H1 (cell line): ENCODE data around the gene AP3M1. TPM values are rescaled to one million over a fixed set of nuclear protein-coding genes. Genes with fewer than 3 reads are reported as not detected.

ENCODE experiments used
- CTCF ChIA-PET: fragments of 300-600 bp; sonication (Branson Sonifier 250); formaldehyde crosslinking; loops from one replicate; lab custom pipeline; 2021; ENCODE audit not compliant: partially characterized antibody; lab: Charles Lee
- POLR2A ChIA-PET: fragments of 300-600 bp; sonication (Branson Sonifier 250); formaldehyde crosslinking; loops from one replicate; lab custom pipeline; 2021; ENCODE audit warnings: inconsistent platforms; ENCODE audit not compliant: partially characterized antibody; lab: Charles Lee
- DNase-seq, 2 experiments: peaks; one replicate each; pipeline versions ENCODE4 v3.0.0 to v3.0.0-alpha.2; 2010 to 2022; ENCODE audit warnings: low spot score in 2 of 2, low read depth in 1 of 2, mixed read lengths in 1 of 2
- FAIRE-seq: peaks from 2 replicates; lab custom pipeline; 2011; peaks lifted over from hg19 to GRCh38; lab: Jason Lieb, UNC
- H2AFZ ChIP-seq: 2 replicates; pipeline ENCODE4 v1.8.1; 2012; ENCODE audit warnings: low read length, inconsistent platforms
- H2AK5ac ChIP-seq: 2 replicates; pipeline ENCODE4 v1.6.1; 2013; ENCODE audit warnings: low read depth, low read length
- H2BK120ac ChIP-seq: replicated peaks from 2 replicates; pipeline ENCODE3; 2013; ENCODE audit warnings: low read depth, low read length, inconsistent platforms
- H2BK12ac ChIP-seq: 2 replicates; pipeline ENCODE4 v1.6.1; 2013; ENCODE audit warnings: low read depth, low read length
- H2BK15ac ChIP-seq: 2 replicates; pipeline ENCODE4 v1.6.1; 2013; ENCODE audit warnings: low read length
- H2BK20ac ChIP-seq: 2 replicates; pipeline ENCODE4 v1.6.1; 2013; ENCODE audit warnings: low read length
- H2BK5ac ChIP-seq: 2 replicates; pipeline ENCODE4 v1.6.1; 2013; ENCODE audit warnings: low read depth, low read length
- H3K14ac ChIP-seq: 2 replicates; pipeline ENCODE4 v1.6.1; 2013; ENCODE audit warnings: inconsistent platforms; ENCODE audit not compliant: insufficient read length
- H3K18ac ChIP-seq: 2 replicates; pipeline ENCODE4 v1.6.1; 2013; ENCODE audit warnings: low read length; ENCODE audit errors: extremely low read depth
- H3K23ac ChIP-seq: 2 replicates; pipeline ENCODE4 v1.6.1; 2013; ENCODE audit warnings: inconsistent platforms; ENCODE audit not compliant: insufficient read length
- H3K23me2 ChIP-seq: 2 replicates; pipeline ENCODE4 v1.6.1; 2013; ENCODE audit warnings: low read depth, low read length
- H3K27ac ChIP-seq: 2 replicates; pipeline ENCODE4 v1.6.1; 2011; ENCODE audit warnings: low read depth, low read length, inconsistent platforms
- H3K27me3 ChIP-seq, 4 experiments: replicated peaks in 1 of 4; 1 replicate in 1 of 4; 2 replicates in 3 of 4; pipeline versions ENCODE4 v1.6.1 to v1.8.1; 2011 to 2013; ENCODE audit warnings: low read length in 3 of 4, mild to moderate bottlenecking in 3 of 4, inconsistent platforms in 2 of 4, mixed read lengths in 2 of 4, moderate library complexity in 1 of 4; ENCODE audit not compliant: control insufficient read depth in 3 of 4, insufficient read depth in 3 of 4; ENCODE audit errors: extremely low read depth in 1 of 4
- H3K36me3 ChIP-seq, 4 experiments: 2 replicates each; pipeline versions ENCODE4 v1.6.1 to v1.8.1; 2011 to 2013; ENCODE audit warnings: mild to moderate bottlenecking in 4 of 4, low read length in 3 of 4, moderate library complexity in 2 of 4, control low read depth in 1 of 4, inconsistent platforms in 1 of 4; ENCODE audit not compliant: insufficient read depth in 4 of 4, control insufficient read depth in 2 of 4
- H3K4ac ChIP-seq: replicated peaks from 2 replicates; pipeline ENCODE3; 2013; ENCODE audit warnings: low read length, low read depth, mixed read lengths, inconsistent platforms; ENCODE audit not compliant: insufficient read length
- H3K4me1 ChIP-seq, 4 experiments: replicated peaks in 1 of 4; 1 replicate in 1 of 4; 2 replicates in 3 of 4; pipeline versions ENCODE4 v1.6.1 to v1.8.1; 2011 to 2013; ENCODE audit warnings: low read length in 3 of 4, inconsistent platforms in 2 of 4, mixed read lengths in 1 of 4; ENCODE audit not compliant: insufficient read depth in 4 of 4, control insufficient read depth in 3 of 4
- H3K4me2 ChIP-seq, 2 experiments: 2 replicates each; pipeline versions ENCODE4 v1.6.1 to v1.8.1; 2011 to 2013; ENCODE audit warnings: low read depth in 2 of 2, low read length in 2 of 2, control low read depth in 1 of 2, inconsistent platforms in 1 of 2, mild to moderate bottlenecking in 1 of 2; ENCODE audit not compliant: insufficient read depth in 1 of 2
- H3K4me3 ChIP-seq, 4 experiments: fragments of 200-600, 300-600 bp in 1 of 4; sonication (generic), shearing (Covaris generic), sonication (Bioruptor Twin) in 1 of 4; 2 replicates each; pipeline versions ENCODE4 v1.5.1 to v1.8.1; 2011 to 2016; ENCODE audit warnings: low read length in 4 of 4, low read depth in 3 of 4, control low read depth in 2 of 4, inconsistent platforms in 2 of 4, mild to moderate bottlenecking in 2 of 4, mixed read lengths in 1 of 4, moderate library complexity in 1 of 4; ENCODE audit not compliant: insufficient read depth in 2 of 4; ENCODE audit errors: extremely low read depth in 1 of 4
- H3K56ac ChIP-seq: replicated peaks from 2 replicates; pipeline ENCODE3; 2013; ENCODE audit warnings: low read depth, mild to moderate bottlenecking, mixed read lengths, low read length, inconsistent platforms; ENCODE audit not compliant: insufficient read length
- H3K79me1 ChIP-seq: 2 replicates; pipeline ENCODE4 v1.6.1; 2013; ENCODE audit warnings: low read depth, low read length, control low read depth
- H3K79me2 ChIP-seq, 2 experiments: 2 replicates each; pipeline versions ENCODE4 v1.6.1 to v1.8.1; 2012 to 2013; ENCODE audit warnings: low read length in 2 of 2, mild to moderate bottlenecking in 2 of 2, inconsistent platforms in 1 of 2; ENCODE audit not compliant: insufficient read depth in 2 of 2, control insufficient read depth in 1 of 2
- H3K9ac ChIP-seq, 4 experiments: replicated peaks in 1 of 4; 1 replicate in 1 of 4; 2 replicates in 3 of 4; pipeline versions ENCODE4 v1.6.1 to v1.8.1; 2011 to 2013; ENCODE audit warnings: low read depth in 3 of 4, low read length in 3 of 4, control low read depth in 2 of 4, mild to moderate bottlenecking in 2 of 4, moderate library complexity in 2 of 4, inconsistent platforms in 1 of 4; ENCODE audit errors: extremely low read depth in 1 of 4
- H3K9me3 ChIP-seq, 2 experiments: 2 replicates each; pipeline versions ENCODE4 v1.6.1 to v1.8.1; 2012 to 2013; ENCODE audit warnings: mild to moderate bottlenecking in 2 of 2, moderate library complexity in 2 of 2, control low read depth in 1 of 2, inconsistent platforms in 1 of 2, low read depth in 1 of 2, low read length in 1 of 2, mixed read lengths in 1 of 2; ENCODE audit not compliant: insufficient read depth in 2 of 2
- H4K20me1 ChIP-seq, 2 experiments: replicated peaks in 1 of 2; 2 replicates each; pipeline versions ENCODE3 to v1.8.1; 2011 to 2013; ENCODE audit warnings: inconsistent platforms in 2 of 2, low read length in 2 of 2, mild to moderate bottlenecking in 1 of 2; ENCODE audit not compliant: insufficient read depth in 2 of 2, control insufficient read depth in 1 of 2
- H4K5ac ChIP-seq: 2 replicates; pipeline ENCODE4 v1.6.1; 2013; ENCODE audit warnings: low read length, low read depth, mixed read lengths, inconsistent platforms; ENCODE audit not compliant: insufficient read length
- H4K8ac ChIP-seq: 2 replicates; pipeline ENCODE4 v1.8.0; 2013; ENCODE audit warnings: mild to moderate bottlenecking, moderate library complexity, low read length, inconsistent platforms; ENCODE audit not compliant: insufficient read depth; ENCODE audit errors: extremely low read depth
- H4K91ac ChIP-seq: replicated peaks from 2 replicates; pipeline ENCODE3; 2013; ENCODE audit warnings: low read length, mixed read lengths, inconsistent platforms; ENCODE audit not compliant: insufficient read length
- CREB1 ChIP-seq: IDR thresholded peaks from 2 replicates; pipeline ENCODE4 v1.6.1; 2012; ENCODE audit warnings: inconsistent platforms
- MAFK ChIP-seq: IDR thresholded peaks from 2 replicates; pipeline ENCODE4 v1.6.1; 2012; ENCODE audit warnings: low read depth, mild to moderate bottlenecking, improper control_type of control experiment, low read length
- WGBS, 2 experiments: shearing (Covaris generic) in 1 of 2; methylation state at CpG; one replicate each; pipeline versions ENCODE4 v1.1.6 to v1.1.7; 2013 to 2015; ENCODE audit warnings: low lambda C conversion rate in 2 of 2, mixed read lengths in 2 of 2, inconsistent platforms in 1 of 2, low coverage in 1 of 2, missing lambda C conversion rate in 1 of 2; ENCODE audit not compliant: insufficient replicate concordance in 2 of 2, insufficient coverage in 1 of 2, insufficient read length in 1 of 2; ENCODE audit errors: extremely low coverage in 1 of 2, missing lambda C conversion rate in 1 of 2; 5-methylcytosine and 5-hydroxymethylcytosine counted together
- polyA plus RNA-seq, 7 experiments: library from polyadenylated mRNA; depleted of rRNA in 3 of 7; stranded (reverse) in 5 of 7; unstranded in 2 of 7; fragments of >200 nt in 5 of 7; fragments of 200-250 nt in 2 of 7; gene quantifications; 1 replicate in 5 of 7; 2 replicates in 1 of 7; 4 replicates in 1 of 7; pipeline versions ENCODE4 v1.2.1 to v1.2.3, GENCODE V29; 2011 to 2013; ENCODE audit warnings: missing spikeins in 2 of 7, mixed read lengths in 2 of 7
- total RNA-seq: library from RNA; stranded (reverse); fragmentation: NEBNext Ultra II Directional; extraction: Animal tissue kit (Norgen Biotek cat#: 25700); gene quantifications from 2 replicates; pipeline ENCODE4 v1.2.1, GENCODE V29; 2021

Gene AP3M1
- total and polyA plus RNA-seq, 2 of the 8 experiments (the other 6 are each of a cell fraction or from before 2014, with no cell fraction given): 23.9 to 38.9 TPM

- WGBS, 2 experiments: 84% methylated on average over 3 of the region's 3 CpGs; no CpG with 5 or more reads in 1 of the 2 experiments
- H3K79me1 ChIP-seq: no peaks in the 10 kb centered on the region
- H3K4me3 ChIP-seq: no peak overlapping the region
- no peaks in the 10 kb centered on the region for H3K23me2 ChIP-seq
- H2BK120ac ChIP-seq: no peak overlapping the region
- no peak overlapping the region for H3K27ac ChIP-seq
- no peak overlapping the region for H2BK5ac ChIP-seq
- H3K9ac ChIP-seq: no peak overlapping the region
- H2BK15ac ChIP-seq: no peak overlapping the region
- H4K5ac ChIP-seq: no peak overlapping the region
- no peaks in the 10 kb centered on the region for H3K9me3 ChIP-seq
- H3K79me2 ChIP-seq: no peaks in the 10 kb centered on the region
- no peak overlapping the region for H2BK20ac ChIP-seq
- H2BK12ac ChIP-seq: no peak overlapping the region
- no peak overlapping the region for H3K14ac ChIP-seq
- H3K36me3 ChIP-seq: peaks cover 14 to 85% (median 56%) of the 10 kb centered on the region in 4 experiments
- H4K8ac ChIP-seq: no peak overlapping the region
- no peak overlapping the region for H4K91ac ChIP-seq
- no peak overlapping the region for H2AK5ac ChIP-seq
- TF ChIP-seq CREB1 (no peak), MAFK (peak; percentile 53)
- H3K4me1 ChIP-seq: no peaks in the 10 kb centered on the region
- H3K23ac ChIP-seq: no peak overlapping the region
- H2AFZ ChIP-seq: no peak overlapping the region
- no peak overlapping the region for H3K4me2 ChIP-seq
- H3K18ac ChIP-seq: no peak overlapping the region
- H3K27me3 ChIP-seq: no peaks in the 10 kb centered on the region
- H3K4ac ChIP-seq: no peak overlapping the region
- no peak overlapping the region for H3K56ac ChIP-seq
- ChIA-PET CTCF (interaction anchor here (1.2 to 1.3 kb wide), 2 partner anchors 234 to 236 kb away, joined by 3 read pairs; no protein-coding TSS in a partner anchor), POLR2A (interaction anchor here (0.7 to 1.3 kb wide), 3 partner anchors 9 to 23 kb away, joined by 3 to 5 read pairs (median 4); no protein-coding TSS in a partner anchor)
- H4K20me1 ChIP-seq: peaks cover 0 to 5% of the 10 kb centered on the region in 2 experiments
- DNase-seq (no peak), FAIRE-seq (no peak)
Measured at GRCh38 chr10:74122060-74122459, 28.6 kb downstream of the AP3M1 start.
